ENCODE data around the gene CRY2.
"Not testable (repeated sequence)": the region's sequence is repeated elsewhere in the genome, so short reads cannot be mapped to it uniquely, and the experiment has no call there.

The CRY2 gene

DNA sequence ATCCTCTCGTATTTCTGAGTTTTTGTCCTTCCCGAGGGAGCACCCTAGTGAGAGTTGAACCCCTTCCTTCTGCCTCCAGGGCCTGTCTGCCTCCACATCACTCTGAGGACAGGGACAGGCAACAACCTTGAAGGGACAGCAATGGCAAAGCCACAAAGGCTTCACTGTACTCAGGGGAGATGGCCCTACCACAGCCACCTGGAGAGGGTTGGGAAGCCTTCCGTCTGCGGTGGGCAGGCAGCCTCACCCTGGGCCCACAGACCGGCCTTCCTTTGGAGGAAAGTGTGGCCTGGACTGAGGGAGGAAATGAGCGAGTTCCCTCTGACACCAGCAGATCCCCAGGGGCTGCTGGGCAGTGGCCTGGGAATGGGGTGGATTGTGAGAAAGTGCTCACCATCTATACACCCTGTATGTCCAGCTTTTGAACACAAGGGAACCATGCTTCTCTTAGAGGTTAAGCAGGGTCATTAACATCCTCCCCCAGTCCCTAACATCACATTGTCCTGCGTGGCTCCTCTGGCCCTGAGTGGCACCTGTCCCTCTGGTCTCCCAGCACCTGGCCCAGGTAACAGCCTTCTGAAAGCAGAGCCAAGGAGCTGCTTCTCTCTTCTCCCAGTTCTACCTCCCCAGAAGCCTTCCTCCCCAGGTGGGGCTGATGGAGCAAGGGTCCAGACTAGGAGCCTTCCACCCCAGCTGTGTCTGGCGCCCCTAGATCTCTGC is 35.5 kb upstream of the CRY2 start:
- DNase-seq = no peak

DNA sequence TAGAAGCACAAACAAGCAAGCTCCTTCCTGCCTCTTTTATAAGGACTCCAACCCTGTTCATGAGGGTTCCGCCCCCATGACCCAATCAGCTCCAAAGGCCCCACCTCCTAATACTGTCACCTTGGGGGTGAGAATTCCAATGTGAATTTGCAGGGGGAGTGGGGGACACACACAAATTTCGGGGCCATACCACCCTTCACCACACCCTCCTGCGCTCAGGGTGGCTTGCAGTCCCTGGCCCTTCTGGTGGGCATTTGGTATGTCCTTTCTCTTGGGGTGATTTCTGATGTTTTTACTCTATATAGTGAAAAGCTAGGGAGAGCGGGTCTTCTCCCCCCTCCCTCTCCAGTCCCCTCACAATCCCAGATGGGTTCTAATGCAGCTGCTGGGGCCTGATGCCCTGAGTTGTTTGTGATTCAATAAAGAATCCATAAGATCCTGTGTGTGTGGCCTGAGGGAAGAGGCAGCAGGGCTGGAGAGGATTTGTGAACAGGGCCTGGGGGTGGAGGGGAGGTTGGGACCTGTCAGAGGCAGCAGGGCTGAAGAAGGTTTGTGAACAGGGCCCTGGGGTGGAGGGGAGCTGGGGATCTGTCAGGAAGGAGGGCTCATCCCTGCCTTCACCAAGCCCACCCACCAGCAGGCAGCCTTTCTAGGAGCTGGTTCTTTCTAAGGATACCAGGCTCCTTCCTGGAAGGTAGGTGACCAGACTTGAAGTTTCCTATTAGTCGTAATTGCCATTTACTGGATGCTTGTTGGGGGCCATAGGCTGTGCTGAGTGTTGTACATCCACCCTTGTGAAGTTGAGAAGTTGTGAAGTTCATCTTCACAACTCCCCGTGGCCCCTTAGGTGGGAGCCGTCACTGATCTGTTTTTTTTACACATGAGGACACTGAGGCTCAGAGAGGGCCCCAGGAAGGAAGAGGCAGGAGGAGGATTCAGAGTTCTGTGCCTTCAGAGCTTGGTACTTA is 34.4 kb upstream of the CRY2 start:
- no peak for DNase-seq

GRCh38 chr11:45815747-45816146 is 31.5 kb upstream of the CRY2 start:
- no peak for DNase-seq

DNA sequence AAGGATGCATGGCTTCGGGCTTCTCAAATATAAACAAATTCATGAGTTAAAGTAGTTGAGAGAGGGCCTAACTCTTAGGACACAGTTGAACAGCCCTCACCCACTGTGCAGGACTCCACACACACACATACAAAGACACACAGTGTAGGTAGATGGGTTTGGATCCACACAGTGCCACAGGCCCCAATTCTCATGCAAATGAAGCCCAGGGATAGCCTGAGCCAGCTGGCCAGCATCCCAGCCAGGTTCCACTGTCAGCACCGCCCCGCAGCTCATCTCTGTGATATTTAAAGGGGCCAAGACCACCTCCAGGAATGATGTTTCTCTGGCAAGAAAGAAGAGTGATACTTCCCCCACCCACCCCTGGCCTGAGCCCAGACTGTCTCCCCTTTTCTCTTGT is 30.7 kb upstream of the CRY2 start:
- no peak for DNase-seq

- DNase-seq = no peak
Observed at GRCh38 chr11:45817191-45817590, 30.1 kb upstream of the CRY2 start.

DNA sequence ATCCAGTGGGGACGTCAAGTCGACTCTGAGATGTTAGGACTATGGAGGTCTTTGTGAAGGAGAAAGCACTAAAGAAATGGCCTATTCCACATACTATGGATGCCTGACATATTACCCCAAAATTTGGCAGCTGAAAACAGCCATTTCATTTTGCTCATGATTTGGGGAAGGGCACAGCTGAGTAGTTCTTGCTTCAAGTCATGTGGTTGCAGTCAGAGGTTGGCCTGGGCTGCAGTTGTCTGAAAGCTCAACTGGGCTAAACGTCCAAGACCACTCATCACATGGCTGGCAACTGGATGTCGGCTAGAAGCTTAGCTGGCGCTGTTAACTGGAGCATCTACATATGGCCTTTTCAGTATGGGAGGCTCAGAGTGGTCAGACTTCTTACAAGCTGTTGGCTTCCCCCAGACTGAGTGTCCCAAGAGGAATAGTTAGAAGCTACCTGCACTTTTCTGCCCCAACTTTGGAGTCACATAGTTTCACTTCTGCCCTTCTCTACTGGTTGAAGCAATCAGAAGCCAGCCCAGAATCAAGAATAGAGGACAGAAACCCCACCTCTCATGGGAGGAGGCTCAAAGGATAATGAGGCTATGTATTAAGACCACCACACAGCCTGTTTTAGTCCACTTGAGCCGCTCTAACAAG is 28.2 kb upstream of the CRY2 start:
- no peak for DNase-seq

DNA sequence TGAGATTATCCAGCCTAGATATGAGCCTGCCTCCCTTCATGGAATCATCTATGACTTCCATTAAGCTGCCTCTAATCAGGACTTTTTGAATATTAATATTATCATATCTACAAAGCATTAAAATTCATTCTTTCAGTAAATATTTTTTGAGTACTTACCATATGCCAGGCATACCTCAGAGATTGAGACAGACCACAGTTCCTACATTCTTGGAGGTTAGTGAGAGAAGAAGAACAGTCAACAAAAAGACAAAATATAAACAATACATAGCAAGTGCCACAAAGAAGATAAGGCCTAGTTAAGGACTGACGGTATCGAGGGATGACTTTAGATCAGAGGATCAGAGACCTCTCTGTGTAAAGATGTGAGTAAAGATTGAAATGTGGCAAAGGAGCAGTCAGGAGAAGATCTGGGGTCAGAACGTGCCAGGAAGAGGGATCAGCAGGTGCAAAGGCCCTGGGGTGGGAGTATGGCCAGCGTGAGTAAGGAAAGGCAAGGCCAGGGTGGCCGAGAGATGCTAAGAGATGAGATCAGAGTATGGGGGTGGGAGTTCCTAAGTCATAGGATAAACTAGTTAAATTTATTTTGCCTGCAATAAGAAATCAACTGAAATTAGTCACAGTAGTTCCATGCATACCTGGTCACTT is 26.9 kb upstream of the CRY2 start:
- no peak for DNase-seq

DNA sequence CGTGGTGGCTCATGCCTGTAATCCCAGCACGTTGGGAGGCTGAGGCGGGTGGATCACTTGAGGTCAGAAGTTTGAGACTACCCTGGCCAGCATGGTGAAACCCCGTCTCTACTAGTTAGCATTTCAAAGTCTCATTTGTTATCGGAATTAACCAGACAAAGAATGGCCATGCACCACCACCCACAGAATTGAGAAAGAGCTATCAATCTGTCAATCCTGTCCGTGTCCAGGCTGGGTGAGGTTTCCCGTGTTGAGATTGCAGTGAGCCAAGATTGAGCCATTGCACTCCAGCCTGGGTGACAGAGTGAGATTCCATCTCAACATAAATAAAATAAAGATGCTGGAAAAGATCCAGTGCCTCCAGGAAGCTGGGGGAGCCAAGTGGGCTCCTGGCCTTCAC is 20.8 kb upstream of the CRY2 start:
- not testable (repeated sequence) for DNase-seq

DNA sequence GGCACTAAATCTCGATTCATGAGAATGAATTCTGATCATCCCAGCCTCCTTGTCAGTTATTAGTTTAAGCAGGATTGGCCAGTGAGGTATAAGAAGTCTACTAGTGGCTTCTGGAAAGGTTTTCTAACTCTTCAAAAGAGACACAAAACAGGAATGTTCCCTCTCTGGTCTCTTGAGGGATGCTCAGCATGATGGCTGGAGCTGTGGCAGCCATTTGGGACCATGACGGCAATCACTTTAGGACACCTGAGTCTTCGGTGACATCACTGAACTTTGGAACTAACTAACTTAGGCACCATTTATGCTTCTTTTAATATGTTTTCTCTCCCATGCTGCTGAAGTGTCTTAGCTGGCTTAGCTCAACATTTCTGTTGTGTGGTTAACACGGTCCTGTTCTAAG is 20.2 kb upstream of the CRY2 start:
- no peak for DNase-seq

DNA sequence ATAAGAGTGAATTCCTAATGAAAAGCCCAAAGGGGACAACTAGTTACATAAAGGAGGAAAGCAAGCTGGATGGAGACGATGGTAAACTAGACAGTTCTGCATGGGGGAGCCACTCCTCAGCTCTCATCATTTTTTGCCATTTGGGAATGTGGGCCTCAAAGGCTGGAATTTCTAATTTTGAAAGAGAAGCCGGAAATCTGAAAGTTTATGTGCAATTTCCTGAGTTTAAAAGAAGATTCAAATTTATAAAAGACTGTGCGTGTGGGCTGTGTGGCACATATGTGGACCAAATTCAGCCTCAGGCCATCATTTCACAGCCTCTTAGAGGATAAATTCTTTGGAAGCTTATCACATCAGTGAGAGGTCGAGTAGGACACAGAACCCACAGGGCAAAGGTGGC is 18.3 kb upstream of the CRY2 start:
- no peak for DNase-seq

- DNase-seq = no peak
Observed at GRCh38 chr11:45830596-45830995, 16.7 kb upstream of the CRY2 start.

DNA sequence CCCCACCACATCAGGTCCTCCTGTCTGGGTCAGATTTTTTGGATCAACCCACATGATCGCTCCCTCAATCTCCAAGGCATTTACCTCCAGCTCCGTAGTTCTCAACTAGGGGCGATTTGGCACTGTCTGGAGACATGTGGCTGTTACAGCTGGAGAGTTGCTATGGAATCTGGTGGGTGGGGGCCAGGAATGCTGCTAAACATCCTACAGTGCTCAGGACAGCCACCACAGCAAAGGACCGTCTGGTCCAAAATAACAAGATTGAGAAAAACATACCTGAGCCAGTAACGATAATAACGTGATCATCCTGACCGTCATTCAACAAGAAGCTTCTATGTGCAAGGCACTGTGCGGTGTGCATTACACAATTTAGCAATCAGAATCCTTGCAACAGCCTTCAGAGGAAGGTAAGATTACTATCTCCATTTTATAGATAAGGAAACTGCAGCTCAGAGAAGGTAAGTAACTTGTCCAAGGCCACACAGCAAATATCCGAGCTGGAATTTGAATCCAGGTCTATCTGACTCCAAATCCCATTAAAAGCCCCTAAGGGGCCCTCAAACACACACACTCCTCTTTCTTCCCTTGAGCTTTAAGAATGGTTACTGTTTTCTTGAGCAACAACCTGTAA is 14.3 kb upstream of the CRY2 start:
- no peak for DNase-seq

DNA sequence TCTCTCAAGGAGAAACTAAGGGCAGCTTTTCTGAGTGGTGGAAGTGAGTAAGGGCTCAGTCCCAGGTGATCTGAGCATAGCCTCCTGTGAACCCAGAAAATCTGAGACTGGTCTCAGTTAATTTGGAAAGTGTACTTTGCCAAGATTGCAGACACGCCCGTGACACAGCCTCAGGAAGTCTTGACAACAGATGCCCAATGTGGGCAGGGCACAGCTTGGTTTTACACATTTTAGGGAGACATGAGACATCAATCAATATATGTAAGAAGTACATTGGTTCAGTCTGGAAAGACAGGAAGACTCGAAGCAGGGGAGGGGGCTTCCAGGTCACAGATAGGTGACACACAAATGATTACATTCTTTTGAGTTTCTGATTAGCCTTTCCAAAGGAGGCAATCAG is 13.5 kb upstream of the CRY2 start:
- no peak for DNase-seq

- no peak for DNase-seq
Observed at GRCh38 chr11:45834298-45834756, 12.9 kb upstream of the CRY2 start.

- no peak for DNase-seq
Observed at GRCh38 chr11:45839204-45839603, 8.1 kb upstream of the CRY2 start.

- DNase-seq = not testable (repeated sequence)
Observed at GRCh38 chr11:45840251-45840650, 7.0 kb upstream of the CRY2 start.

DNA sequence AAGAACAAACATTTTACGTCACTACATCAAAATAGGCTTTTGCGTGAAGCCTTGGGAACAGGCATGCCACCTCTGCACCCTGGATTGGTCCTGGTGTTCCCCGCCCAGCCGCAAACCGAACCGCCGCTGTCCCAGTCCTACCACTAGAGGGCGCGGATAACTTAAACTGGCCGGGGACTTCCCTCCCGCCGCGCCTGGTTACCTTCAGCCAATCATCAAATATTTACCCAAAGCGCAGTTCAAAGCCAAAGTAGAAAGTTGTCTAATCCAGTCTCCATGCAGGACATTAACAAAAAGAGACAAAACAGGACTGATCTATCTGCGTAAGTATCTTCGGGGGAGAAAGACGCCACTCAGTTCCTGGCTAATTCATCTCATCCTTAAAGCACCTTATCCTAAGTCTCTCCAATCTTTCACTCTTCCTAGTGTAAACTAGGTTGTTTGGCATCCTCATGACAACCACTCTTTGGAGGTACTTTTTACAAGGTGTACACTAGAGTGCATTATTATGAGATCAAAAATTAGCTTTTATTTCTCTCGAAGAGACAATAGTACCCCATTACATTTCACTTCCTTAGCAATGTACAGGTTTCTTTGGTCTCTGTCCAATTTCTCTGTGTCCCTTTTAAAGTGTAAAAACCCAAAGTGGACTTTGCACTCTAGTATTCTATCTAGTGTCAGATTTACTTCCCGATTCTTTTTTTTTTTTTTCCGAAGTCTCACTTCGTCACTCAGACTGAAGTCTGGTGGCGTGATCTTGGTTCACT is 3.9 kb upstream of the CRY2 start:
- peak; percentile 80 to 82 for DNase-seq

- DNase-seq = no peak
Observed at GRCh38 chr11:45844822-45845578, 2.3 kb upstream of the CRY2 start.

- DNase-seq = no peak
Observed at GRCh38 chr11:45846174-45846675, 1.1 kb upstream of the CRY2 start.

GRCh38 chr11:45847911-45848316 is 639 bp downstream of the CRY2 start:
- peak; percentile 5 to 26 for DNase-seq

DNA sequence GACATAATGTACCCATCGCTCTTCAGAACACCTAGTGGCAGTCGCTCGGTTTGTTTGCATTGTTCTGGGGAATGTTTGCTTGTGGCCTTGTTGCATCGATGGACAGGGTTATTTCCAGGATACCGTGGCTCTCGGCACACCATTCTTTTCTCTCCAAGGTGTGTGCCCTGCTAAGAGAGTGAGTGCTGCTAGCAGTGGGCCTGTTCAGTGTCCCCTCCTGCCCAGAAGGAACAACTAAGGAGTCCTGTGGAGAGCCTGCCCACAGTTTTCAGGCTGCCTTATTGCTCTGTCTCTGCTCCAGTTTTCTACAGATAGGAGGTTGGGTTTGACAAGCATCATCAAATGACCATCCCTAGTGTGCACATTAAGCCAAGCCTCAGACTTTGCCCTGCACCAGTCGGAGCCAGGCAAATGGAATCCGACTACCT is 1.4 kb downstream of the CRY2 start:
- DNase-seq = no peak
